Measurements from ENCODE around the gene FBXO2.

DNA sequence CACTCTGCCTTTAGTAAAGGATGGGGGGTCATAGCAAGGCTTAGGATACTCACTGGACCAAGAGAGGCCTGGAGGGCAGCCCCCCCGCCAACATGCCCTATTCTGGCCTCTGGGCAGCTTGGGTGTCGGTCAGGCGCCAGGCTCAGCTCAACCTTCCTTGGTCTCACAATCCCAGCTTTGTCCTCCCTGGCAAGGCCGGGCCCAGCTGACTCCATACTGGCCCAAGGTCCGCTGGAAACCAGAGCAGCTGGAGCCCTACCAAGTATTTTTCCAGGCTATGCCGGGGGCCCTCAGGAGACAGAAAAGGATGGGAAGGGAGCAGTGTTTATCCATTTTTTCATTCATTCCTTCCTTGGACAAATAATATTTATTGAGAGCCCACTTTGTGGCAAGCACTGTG, 6.2 kb downstream of the FBXO2 start:
- TF ChIP-seq, protein P1, sequence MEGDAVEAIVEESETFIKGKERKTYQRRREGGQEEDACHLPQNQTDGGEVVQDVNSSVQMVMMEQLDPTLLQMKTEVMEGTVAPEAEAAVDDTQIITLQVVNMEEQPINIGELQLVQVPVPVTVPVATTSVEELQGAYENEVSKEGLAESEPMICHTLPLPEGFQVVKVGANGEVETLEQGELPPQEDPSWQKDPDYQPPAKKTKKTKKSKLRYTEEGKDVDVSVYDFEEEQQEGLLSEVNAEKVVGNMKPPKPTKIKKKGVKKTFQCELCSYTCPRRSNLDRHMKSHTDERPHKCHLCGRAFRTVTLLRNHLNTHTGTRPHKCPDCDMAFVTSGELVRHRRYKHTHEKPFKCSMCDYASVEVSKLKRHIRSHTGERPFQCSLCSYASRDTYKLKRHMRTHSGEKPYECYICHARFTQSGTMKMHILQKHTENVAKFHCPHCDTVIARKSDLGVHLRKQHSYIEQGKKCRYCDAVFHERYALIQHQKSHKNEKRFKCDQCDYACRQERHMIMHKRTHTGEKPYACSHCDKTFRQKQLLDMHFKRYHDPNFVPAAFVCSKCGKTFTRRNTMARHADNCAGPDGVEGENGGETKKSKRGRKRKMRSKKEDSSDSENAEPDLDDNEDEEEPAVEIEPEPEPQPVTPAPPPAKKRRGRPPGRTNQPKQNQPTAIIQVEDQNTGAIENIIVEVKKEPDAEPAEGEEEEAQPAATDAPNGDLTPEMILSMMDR (conservative IDR thresholded peaks at IDR 0.05 in 1 of 2, IDR thresholded peaks at IDR 0.05 in 1 of 2; ENCODE audit: extremely low read depth in 1 of 2, insufficient read depth in 1 of 2, low read depth in 1 of 2, low read length in 2 of 2): no peak
- TF ChIP-seq EZH2 (IDR thresholded peaks at IDR 0.05; ENCODE audit: borderline replicate concordance, low read length): no peak
